Skeletal muscle satellite cell (primary cell): ENCODE measurements around the gene SCAPER.

Source experiments
- H3K27me3 ChIP-seq: 2 replicates; pipeline ENCODE4 v1.7.0; 2013; ENCODE audit warnings: low read length; ENCODE audit not compliant: control insufficient read depth, insufficient read depth
- H3K36me3 ChIP-seq: 2 replicates; pipeline ENCODE4 v1.7.0; 2013; ENCODE audit warnings: mild to moderate bottlenecking, control low read depth, low read length; ENCODE audit not compliant: insufficient read depth
- H3K4me1 ChIP-seq: 2 replicates; pipeline ENCODE4 v1.7.0; 2013; ENCODE audit warnings: low read length; ENCODE audit not compliant: control insufficient read depth, insufficient read depth
- H3K4me2 ChIP-seq: 2 replicates; pipeline ENCODE4 v1.7.0; 2013; ENCODE audit warnings: mild to moderate bottlenecking, low read length
- H3K4me3 ChIP-seq: 2 replicates; pipeline ENCODE4 v1.7.0; 2013; ENCODE audit warnings: low read length
- H3K9ac ChIP-seq: 2 replicates; pipeline ENCODE4 v1.7.0; 2013; ENCODE audit warnings: mild to moderate bottlenecking, low read depth, low read length, moderate library complexity
- H3K9me3 ChIP-seq: replicated peaks from 2 replicates; pipeline ENCODE4 v1.7.0; 2013; ENCODE audit warnings: mild to moderate bottlenecking, control low read depth, low read length

The SCAPER gene

DNA sequence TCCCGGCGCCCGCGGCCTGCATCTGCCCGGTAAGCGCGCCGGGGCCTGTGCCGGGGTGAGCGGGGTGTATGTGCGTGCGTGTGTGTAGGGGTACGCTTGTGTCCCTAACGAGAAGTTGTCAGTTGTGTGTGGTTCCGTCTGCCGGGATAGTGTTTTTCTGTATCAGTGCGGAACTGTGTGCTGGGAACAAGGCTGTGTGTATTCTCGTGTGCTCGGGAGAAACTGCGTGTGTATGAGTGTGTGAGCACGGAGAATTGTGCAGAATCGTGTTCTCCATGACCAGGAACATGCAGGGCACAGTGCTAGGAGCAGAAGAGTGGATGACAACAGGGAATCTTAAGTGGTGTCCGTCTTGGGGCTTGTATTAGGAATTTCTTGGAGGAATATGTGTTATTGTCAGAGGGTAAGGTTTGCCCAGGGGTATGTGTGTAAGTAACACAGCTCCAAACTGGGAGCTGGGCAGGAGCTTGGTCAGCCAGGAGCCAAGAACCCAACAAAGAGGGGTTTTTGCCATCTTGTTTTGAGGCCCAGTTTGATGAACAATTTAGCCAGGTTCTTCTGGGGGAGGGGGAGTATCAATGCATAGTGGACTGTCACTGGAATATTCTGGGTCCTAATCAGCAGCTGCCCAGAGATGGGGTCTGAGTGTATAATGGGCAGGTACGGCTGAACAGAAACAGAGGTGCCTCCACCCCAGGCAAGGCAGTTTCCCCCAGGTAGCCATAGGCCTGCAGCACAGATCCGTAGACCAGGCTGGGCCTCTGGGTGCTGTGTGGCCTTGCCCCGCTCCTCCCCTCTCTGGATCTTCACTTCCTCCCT is 566.4 kb downstream of the SCAPER start:
- Histone ChIP-seq H3K4me3 (peak overlapping the region; percentile 75), H3K9me3 (no peaks in the 10 kb centered on the region), H3K36me3 (peaks cover 14% of the 10 kb centered on the region), H3K9ac (no peak overlapping the region), H3K4me2 (peak overlapping the region; percentile 94), H3K4me1 (peaks cover 44% of the 10 kb centered on the region), H3K27me3 (peaks cover 61% of the 10 kb centered on the region)

DNA sequence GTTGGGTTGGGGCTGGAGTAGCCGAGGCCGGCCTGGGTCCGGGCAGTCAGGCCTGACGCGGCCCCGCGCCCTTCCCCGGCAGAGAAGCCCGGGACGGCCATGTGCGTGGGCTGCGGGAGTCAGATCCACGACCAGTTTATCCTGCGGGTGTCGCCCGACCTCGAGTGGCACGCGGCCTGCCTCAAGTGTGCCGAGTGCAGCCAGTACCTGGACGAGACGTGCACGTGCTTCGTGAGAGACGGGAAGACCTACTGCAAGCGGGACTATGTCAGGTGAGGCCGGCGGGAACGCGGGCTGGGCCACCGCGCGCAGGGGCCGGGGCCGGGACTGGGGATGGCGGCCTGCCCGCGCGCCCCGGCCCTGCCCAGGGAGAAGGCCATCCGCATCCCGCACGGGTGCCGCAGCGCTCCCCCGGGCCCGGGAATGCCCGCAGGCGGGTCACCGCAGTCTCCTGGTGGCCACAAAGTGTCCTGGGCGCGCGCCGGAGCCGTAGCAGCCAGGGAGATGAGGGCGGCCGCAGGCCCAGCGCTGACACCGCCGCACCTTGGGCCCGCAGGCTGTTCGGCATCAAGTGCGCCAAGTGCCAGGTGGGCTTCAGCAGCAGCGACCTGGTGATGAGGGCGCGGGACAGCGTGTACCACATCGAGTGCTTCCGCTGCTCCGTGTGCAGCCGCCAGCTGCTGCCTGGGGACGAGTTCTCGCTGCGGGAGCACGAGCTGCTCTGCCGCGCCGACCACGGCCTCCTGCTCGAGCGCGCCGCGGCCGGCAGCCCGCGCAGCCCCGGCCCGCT is 567.2 kb downstream of the SCAPER start:
- peaks cover 53% of the 10 kb centered on the region for H3K27me3 ChIP-seq
- peak overlapping the region; percentile 94 for H3K4me2 ChIP-seq
- H3K9ac ChIP-seq: peak overlapping the region; percentile 68
- peaks cover 14% of the 10 kb centered on the region for H3K36me3 ChIP-seq
- no peaks in the 10 kb centered on the region for H3K9me3 ChIP-seq
- H3K4me1 ChIP-seq: peaks cover 44% of the 10 kb centered on the region
- H3K4me3 ChIP-seq: peak overlapping the region; percentile 75

DNA sequence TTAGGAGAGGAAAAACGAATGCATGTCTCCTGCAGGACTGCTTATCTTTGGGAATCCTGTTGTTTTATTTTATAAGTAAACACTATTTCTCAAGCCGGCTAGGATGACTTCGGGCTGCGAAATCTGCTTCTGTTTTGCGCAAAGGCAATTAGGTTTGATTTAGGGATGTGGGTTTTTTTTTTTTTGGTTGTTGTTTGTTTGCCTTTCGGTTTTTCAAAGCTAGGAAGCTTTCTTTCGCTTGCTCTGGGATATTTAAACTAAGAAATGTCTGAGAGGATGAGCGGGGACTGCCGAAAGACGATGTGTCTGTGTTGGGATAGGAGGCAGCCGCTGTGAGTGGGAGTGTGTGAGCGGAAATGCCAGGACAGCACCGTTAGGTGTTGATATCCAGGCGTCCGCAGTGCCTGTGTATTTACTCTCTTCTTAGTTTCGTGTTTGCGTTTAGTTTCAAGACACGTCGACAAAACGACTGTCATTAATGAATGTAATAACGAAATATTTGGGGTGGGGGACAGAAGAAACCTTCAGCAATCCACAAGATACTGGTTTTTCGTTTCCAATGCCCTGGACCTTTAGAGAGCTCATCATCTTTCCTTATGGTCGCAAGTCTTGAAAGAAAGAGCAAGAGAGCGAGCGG is 568.0 kb downstream of the SCAPER start:
- H3K4me1 ChIP-seq: peaks cover 41% of the 10 kb centered on the region
- H3K4me3 ChIP-seq: peak overlapping the region; percentile 75
- peak overlapping the region; percentile 68 for H3K9ac ChIP-seq

DNA sequence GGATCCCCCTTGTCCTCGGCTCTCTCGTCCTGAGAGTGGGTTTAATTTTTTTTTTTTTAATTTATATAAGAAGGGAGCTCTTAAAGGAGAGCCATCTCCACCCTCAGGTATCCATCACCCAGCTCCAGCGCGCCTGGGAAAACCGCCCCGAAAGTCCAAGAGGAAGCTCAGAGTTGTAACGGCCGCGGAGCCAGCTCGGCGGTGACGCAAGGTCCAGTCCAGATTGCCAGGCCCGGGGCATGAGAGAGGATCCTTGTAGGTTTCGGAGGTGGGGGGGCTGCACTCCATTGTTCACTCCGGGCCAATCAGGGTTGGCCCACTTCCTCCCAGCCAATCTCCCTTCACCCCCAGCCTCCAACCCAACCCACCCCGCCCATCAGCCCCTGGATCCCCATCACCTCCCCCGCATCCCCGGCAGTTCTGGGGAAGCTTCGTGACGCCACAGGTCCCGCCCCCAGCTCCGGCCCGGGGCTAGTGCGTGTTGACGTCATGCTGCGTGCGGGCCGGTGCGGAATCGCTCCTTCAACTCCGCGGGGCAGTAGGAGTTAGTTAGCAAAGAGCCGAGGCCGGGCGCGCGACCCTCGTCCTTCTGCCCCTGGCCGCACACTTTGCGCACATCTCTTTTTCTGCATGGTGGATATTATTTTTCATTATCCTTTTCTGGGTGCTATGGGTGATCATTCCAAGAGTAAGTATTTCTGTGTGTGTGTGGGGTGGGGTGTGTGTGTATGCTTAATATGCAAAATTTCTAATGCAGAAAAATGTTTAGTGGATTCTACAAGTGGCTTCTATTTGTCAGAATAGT is 568.7 kb downstream of the SCAPER start, which contains the start of gene ISL2:
Gene ISL2 (plus strand): TSS at position 520 of the 805 bp plus-strand sequence. CDS start 111 bp downstream, at position 631.
- Histone ChIP-seq H3K9ac (peak within 1 kb of the TSS; percentile 76), H3K4me1 (peaks cover 41% of the 10 kb centered on the region), H3K4me3 (peak within 1 kb of the TSS; percentile 75), H3K4me2 (peak within 1 kb of the TSS; percentile 94), H3K9me3 (no peaks in the 10 kb centered on the region), H3K36me3 (peaks cover 6% of the 10 kb centered on the region), H3K27me3 (peaks cover 43% of the 10 kb centered on the region)

More for the DNA sequence above, 568.0 kb downstream of the SCAPER start:
- Histone ChIP-seq H3K36me3 (peaks cover 13% of the 10 kb centered on the region), H3K9me3 (no peaks in the 10 kb centered on the region), H3K27me3 (peaks cover 51% of the 10 kb centered on the region), H3K4me2 (peak overlapping the region; percentile 94)

DNA sequence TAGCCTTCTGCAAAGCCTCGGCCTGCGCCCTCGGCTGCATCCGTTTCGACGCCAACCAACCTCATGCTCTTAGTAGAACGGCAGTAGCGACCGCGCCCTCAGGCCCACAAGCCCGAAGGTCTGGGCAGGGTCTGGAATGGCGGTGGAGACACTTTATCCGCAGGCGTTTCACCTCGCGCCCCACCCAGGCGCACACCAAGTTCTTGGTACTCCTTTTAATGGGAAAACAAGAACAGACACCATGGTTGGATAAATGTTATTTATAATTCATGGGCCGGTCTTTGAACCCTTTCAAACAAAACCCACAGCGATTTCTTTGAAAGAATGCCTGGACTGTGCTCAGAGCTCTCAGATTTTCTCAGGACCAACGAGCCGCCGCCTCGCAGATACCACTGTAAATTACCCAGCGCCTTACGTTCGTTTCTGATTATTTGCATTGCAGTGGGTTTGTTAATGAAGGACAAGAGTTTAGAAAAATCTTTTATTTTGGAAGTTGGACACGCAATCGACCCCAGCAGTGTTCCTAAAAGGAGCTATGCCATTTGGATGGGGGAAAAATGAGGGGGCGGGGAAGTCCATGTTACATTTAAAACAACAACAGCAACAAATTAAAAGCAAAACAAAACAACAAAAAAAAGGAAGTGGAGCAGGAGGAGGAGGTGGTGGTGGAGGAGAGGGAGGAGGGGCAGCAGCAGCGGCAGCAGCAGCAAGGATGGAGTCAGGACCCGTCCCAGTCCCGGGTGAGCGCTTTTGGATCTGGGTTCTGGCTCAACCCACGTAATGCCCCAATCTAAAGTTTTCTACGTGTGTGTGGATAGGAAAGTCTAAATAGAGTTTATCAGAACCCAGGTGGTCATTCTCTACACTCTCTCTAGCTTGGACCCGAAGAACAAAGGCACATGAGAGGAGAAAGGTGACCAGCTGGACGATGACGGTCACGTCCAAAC is 569.6 kb downstream of the SCAPER start:
- H3K4me1 ChIP-seq: peaks cover 36% of the 10 kb centered on the region
- no peaks in the 10 kb centered on the region for H3K9me3 ChIP-seq
- peaks cover 35% of the 10 kb centered on the region for H3K27me3 ChIP-seq

DNA sequence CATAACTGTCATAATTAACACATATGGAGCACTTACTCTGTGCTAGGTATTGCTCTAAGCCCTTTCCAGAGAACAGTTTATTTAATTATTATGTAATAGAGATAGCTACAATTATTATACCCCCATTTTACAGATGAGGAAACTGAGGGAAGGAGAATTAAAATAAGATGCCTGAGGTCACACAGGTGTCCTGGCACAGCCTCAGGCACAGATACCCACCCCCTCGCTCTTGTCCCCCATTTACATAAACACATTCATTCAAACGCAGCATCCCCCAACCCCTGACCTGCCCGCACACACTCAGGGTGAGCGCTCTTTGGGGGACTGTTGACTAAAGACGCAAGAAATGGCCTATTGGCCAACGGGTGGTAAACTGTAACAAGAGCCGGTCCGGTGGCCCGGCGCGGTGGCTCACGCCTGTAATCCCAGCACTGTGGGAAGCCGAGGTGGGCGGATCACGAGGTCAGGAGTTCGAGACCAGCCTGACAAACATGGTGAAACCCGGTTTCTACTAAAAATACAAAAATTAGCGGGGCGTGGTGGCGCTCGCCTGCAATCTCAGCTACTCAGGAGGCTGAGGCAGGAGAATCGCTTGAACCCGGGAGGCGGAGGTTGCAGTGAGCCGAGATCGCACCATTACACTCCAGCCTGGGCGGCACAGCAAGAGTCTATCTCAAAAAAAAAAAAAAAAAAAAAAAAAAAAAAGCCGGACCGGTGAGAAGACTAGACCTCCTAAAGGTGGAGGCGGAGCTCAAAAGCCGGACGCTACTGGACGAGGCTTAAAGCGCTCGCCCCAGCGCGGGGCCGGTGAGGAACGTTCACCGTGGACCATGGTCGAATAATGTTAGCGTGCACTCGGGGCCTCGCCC is 570.5 kb downstream of the SCAPER start:
- H3K9ac ChIP-seq: peak overlapping the region; percentile 76
- peak overlapping the region; percentile 94 for H3K4me2 ChIP-seq
- H3K36me3 ChIP-seq: no peaks in the 10 kb centered on the region
- H3K27me3 ChIP-seq: peaks cover 26% of the 10 kb centered on the region
- no peak overlapping the region for H3K4me3 ChIP-seq
- peaks cover 27% of the 10 kb centered on the region for H3K4me1 ChIP-seq
- no peaks in the 10 kb centered on the region for H3K9me3 ChIP-seq

More for the DNA sequence above, 569.6 kb downstream of the SCAPER start:
- Histone ChIP-seq H3K36me3 (peaks cover 2% of the 10 kb centered on the region), H3K9ac (peak overlapping the region; percentile 76), H3K4me3 (peak overlapping the region; percentile 75), H3K4me2 (peak overlapping the region; percentile 94)

DNA sequence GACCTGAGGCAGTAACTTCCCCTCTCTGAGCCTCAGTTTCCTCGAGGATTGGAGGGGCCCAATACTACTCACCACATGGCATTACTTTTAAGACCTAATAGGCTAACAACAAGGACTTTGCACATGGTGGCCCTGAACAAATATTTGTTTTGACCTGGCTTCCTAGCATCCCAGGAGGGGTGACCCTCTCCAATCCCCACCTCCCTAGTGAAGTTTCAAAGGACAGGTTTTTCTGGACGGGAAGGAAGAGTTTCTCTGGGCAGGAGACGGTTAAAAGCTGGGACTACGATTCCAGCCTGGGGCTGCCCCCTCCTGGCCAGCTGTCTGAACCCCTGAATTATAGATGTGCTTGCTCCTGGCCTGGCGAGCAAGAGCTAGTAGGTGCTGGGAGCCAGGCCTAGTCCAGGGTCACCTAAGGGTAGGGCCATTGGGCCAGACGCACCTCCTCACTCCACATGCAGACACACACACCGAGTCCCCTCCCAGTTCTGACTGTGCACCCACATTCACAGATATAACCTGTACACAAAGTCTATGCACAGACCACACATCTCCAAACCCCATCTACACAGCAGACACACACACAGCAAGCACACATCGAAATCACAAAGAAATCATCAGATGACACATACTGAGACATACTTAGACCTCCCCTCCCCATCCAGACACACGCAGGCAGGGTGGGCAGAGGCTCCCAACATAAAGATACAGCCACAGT is 571.3 kb downstream of the SCAPER start:
- Histone ChIP-seq H3K4me2 (no peak overlapping the region), H3K4me3 (no peak overlapping the region), H3K9ac (no peak overlapping the region), H3K9me3 (no peaks in the 10 kb centered on the region), H3K27me3 (peaks cover 18% of the 10 kb centered on the region), H3K4me1 (peaks cover 23% of the 10 kb centered on the region), H3K36me3 (no peaks in the 10 kb centered on the region)

DNA sequence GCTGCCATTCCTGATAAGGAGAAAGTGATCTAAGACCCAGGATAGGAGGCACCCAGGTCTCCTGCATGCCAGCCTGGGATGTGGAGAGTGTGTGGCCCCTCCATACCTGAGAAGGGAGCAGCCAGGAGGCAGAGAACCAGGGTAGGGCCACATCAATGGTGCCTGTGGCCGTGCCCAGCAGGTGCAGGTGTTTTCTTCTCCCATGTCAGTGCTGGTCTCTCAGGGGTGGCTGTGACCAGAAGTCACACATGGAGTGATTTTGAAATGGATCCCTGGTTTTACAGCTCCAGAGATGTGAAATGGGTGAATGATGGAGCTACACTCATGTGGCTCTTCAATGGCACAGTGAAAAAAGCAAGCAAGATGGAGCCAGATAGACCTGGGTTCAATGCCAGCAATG is 571.8 kb downstream of the SCAPER start:
- H3K9ac ChIP-seq: no peak overlapping the region
- H3K9me3 ChIP-seq: no peaks in the 10 kb centered on the region
- peaks cover 22% of the 10 kb centered on the region for H3K4me1 ChIP-seq
- peaks cover 15% of the 10 kb centered on the region for H3K27me3 ChIP-seq
- no peak overlapping the region for H3K4me2 ChIP-seq
- no peak overlapping the region for H3K4me3 ChIP-seq
- H3K36me3 ChIP-seq: no peaks in the 10 kb centered on the region

DNA sequence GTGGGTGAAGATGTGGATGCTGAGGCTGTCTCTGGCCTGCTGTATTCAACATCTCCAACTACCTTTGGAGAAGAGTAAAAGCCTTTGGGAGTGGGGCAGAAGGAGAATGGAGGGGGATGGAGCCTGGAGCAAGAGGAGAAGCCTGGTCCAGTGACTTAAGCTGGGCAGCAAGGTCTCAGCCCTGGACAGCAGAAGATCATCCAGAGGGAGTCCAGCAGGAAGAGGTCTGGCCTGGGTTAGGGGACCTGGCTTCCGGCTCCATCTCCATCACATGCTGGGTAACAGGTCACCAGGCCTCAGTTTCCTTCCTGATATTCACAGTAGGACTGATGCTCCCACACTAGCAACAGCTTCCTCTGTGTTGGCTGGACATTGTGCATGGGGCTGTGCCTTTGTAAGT is 572.3 kb downstream of the SCAPER start:
- Histone ChIP-seq H3K27me3 (peaks cover 13% of the 10 kb centered on the region), H3K4me2 (no peak overlapping the region), H3K36me3 (no peaks in the 10 kb centered on the region), H3K9ac (no peak overlapping the region), H3K4me3 (no peak overlapping the region), H3K9me3 (no peaks in the 10 kb centered on the region), H3K4me1 (peaks cover 17% of the 10 kb centered on the region)
